SJCRH30 (cell line): ENCODE data around the gene HCRTR1. TPM values are rescaled to one million over a fixed set of nuclear protein-coding genes. Genes with fewer than 3 reads are reported as not detected.

ENCODE experiments used
- DNase-seq, 2 experiments: peaks; one replicate each; pipeline ENCODE4 v3.0.0-alpha.2; 2015 to 2020
- H3K27ac ChIP-seq: fragments of 250-450 bp; sonication (Bioruptor Pico); 2 replicates; pipeline ENCODE4 v1.5.1; 2020; ENCODE audit warnings: mild to moderate bottlenecking, moderate library complexity
- H3K27me3 ChIP-seq: fragments of 250-450 bp; sonication (Bioruptor Pico); 2 replicates; pipeline ENCODE4 v1.5.1; 2020; ENCODE audit warnings: mild to moderate bottlenecking, moderate library complexity
- H3K36me3 ChIP-seq: fragments of 250-450 bp; sonication (Bioruptor Pico); 2 replicates; pipeline ENCODE4 v1.5.1; 2020; ENCODE audit warnings: mild to moderate bottlenecking, moderate library complexity
- H3K4me1 ChIP-seq: fragments of 250-450 bp; sonication (Bioruptor Pico); 2 replicates; pipeline ENCODE4 v1.5.1; 2020; ENCODE audit warnings: mild to moderate bottlenecking, moderate library complexity
- H3K4me3 ChIP-seq: fragments of 250-450 bp; sonication (Bioruptor Pico); 2 replicates; pipeline ENCODE4 v1.5.1; 2020; ENCODE audit warnings: mild to moderate bottlenecking, moderate library complexity
- H3K9me3 ChIP-seq: fragments of 250-450 bp; sonication (Bioruptor Pico); replicated peaks from 2 replicates; pipeline ENCODE4 v1.5.1; 2020; ENCODE audit warnings: mild to moderate bottlenecking, moderate library complexity
- total RNA-seq: library from RNA; depleted of rRNA; stranded (reverse); fragments of >200 nt; shearing (Covaris generic); gene quantifications from 2 replicates; pipeline ENCODE4 v1.2.3, GENCODE V29; 2014

Gene HCRTR1
- total RNA-seq, 1 experiment from 2014 or later, result not detected

GRCh38 chr1:31602081-31602480 is 15.4 kb upstream of the HCRTR1 start:
- no peaks in the 10 kb centered on the region for H3K36me3 ChIP-seq
- H3K4me3 ChIP-seq, result no peak overlapping the region
- no peak overlapping the region for H3K27ac ChIP-seq
- no peaks in the 10 kb centered on the region for H3K4me1 ChIP-seq
- H3K27me3 ChIP-seq, result no peaks in the 10 kb centered on the region; the same call in 1 of the 2 replicates
- no peaks in the 10 kb centered on the region for H3K9me3 ChIP-seq
- DNase-seq, result no peak

GRCh38 chr1:31605908-31606427 is 11.5 kb upstream of the HCRTR1 start:
- no peak for DNase-seq
- Histone ChIP-seq H3K4me1 (no peaks in the 10 kb centered on the region), H3K27ac (no peak overlapping the region)

DNA sequence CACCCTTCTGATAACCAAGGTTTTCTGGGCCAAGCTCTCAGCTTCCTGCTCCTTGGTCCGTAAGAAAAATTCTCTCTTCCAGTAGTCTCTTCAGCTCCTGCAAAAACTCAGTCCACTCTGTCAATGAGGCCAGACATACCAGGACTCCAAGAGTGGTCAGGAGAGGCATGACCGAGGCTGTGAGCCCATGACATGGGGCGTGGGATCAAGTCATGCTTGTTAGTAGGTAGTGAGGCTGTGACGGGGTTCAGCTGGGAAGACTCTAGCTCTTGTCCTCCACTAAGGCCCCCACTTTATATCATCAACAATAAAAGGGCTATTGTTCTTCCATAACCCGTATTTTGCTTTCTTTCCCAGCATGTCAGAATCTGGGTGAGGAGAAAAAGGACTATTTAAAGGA is 10.1 kb upstream of the HCRTR1 start:
- Histone ChIP-seq H3K4me1 (no peaks in the 10 kb centered on the region), H3K36me3 (no peaks in the 10 kb centered on the region), H3K9me3 (no peaks in the 10 kb centered on the region), H3K4me3 (no peak overlapping the region), H3K27ac (no peak overlapping the region), H3K27me3 (no peaks in the 10 kb centered on the region)
- DNase-seq, result no peak

More at GRCh38 chr1:31605908-31606427, 11.5 kb upstream of the HCRTR1 start:
- Histone ChIP-seq H3K36me3 (no peaks in the 10 kb centered on the region), H3K9me3 (no peaks in the 10 kb centered on the region), H3K4me3 (no peak overlapping the region), H3K27me3 (no peaks in the 10 kb centered on the region; the same call in 1 of the 2 replicates)

- no peak for DNase-seq
- H3K36me3 ChIP-seq, result no peaks in the 10 kb centered on the region
- no peak overlapping the region for H3K27ac ChIP-seq
- 0 out of 2 replicates have a peak, but pooled peaks cover 4% of the 10 kb centered on the region for H3K27me3 ChIP-seq
- no peaks in the 10 kb centered on the region for H3K4me1 ChIP-seq
- no peak overlapping the region for H3K4me3 ChIP-seq
- H3K9me3 ChIP-seq, result no peaks in the 10 kb centered on the region
Measured at GRCh38 chr1:31609514-31610118, 7.9 kb upstream of the HCRTR1 start.

- no peak for DNase-seq
- Histone ChIP-seq H3K36me3 (no peaks in the 10 kb centered on the region), H3K4me3 (no peak overlapping the region), H3K27me3 (peaks cover 18% of the 10 kb centered on the region; the same call in 1 of the 2 replicates), H3K27ac (no peak overlapping the region), H3K9me3 (no peaks in the 10 kb centered on the region), H3K4me1 (no peaks in the 10 kb centered on the region)
Measured at GRCh38 chr1:31614414-31615005, 3.0 kb upstream of the HCRTR1 start.

- Histone ChIP-seq H3K27ac (no peak overlapping the region), H3K27me3 (peaks cover 18% of the 10 kb centered on the region; the same call in 1 of the 2 replicates), H3K36me3 (no peaks in the 10 kb centered on the region), H3K4me1 (no peaks in the 10 kb centered on the region), H3K9me3 (no peaks in the 10 kb centered on the region), H3K4me3 (no peak overlapping the region)
- DNase-seq, result no peak
Measured at GRCh38 chr1:31615414-31615813, 2.1 kb upstream of the HCRTR1 start.

DNA sequence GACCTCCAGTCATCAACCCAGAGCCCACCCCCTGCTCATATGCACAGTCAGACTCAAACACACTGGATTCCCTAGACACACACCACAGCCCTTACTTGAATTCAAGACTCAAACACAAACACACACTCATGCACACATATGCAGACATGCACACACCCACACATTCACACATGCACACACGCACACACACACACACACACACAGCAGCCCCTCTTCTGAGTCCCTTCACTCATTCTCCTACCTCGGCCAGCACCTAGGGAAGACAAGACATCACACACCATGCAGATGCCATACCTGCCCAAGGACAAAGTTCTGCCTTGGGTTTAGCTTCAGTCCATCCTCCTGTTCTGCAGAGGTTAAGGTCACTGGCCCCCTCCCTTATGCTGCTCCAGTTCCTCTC is 1.6 kb upstream of the HCRTR1 start:
- Histone ChIP-seq H3K27me3 (peaks cover 18% of the 10 kb centered on the region; the same call in 1 of the 2 replicates), H3K27ac (no peak overlapping the region), H3K4me3 (no peak overlapping the region), H3K36me3 (no peaks in the 10 kb centered on the region), H3K4me1 (no peaks in the 10 kb centered on the region), H3K9me3 (no peaks in the 10 kb centered on the region)
- no peak for DNase-seq

DNA sequence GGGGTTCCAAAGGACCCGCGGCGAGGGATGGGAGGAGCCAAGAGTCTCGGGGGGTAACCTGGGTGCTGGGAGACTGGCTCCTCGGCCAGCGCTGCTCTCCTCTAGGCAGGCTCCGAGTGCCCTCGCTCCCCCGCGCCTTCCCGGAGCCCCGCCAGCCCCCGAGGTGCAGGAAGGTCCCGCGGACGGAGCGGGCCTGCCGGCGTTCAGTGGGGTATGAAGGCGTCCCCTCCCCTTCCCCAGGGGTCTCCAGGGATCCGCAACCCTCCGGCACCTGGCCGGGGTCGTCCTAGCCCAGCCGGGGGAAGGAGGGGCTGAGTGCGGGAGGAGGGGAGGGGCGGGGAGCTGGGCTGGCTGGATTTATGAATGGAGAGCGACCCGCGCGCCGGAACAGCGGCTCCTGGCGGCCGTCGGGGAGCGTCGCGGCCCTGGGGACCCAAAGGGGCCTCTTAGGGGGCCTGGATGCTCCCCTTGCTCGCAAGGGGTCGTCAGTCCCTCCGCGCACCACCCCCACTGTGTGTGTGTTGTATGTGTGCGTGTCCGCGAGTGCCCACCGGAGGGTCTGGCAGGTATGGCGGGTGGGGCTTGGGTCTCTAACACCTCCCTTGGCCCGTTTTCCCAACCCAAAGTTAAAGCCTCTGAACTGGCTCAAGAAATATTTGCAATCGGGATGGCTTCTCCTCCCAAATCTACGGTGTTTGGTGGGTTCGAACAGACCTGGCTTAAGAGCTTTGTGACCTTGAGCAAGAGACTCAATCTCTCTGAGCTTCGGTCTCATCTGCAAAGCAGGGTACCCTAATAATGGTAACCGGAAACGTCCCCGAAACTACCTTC is 642 bp downstream of the HCRTR1 start:
- Histone ChIP-seq H3K4me1 (no peaks in the 10 kb centered on the region), H3K27ac (no peak overlapping the region), H3K9me3 (no peaks in the 10 kb centered on the region), H3K36me3 (no peaks in the 10 kb centered on the region), H3K27me3 (peaks cover 18% of the 10 kb centered on the region; the same call in 1 of the 2 replicates), H3K4me3 (peak overlapping the region; percentile 47)
- DNase-seq, result peak; percentile 48 to 63

- Histone ChIP-seq H3K4me3 (no peak overlapping the region), H3K36me3 (no peaks in the 10 kb centered on the region), H3K9me3 (no peaks in the 10 kb centered on the region), H3K27me3 (peaks cover 18% of the 10 kb centered on the region; the same call in 1 of the 2 replicates), H3K27ac (no peak overlapping the region), H3K4me1 (no peaks in the 10 kb centered on the region)
- DNase-seq, result no peak
Measured at GRCh38 chr1:31618916-31619846, 1.7 kb downstream of the HCRTR1 start.

- Histone ChIP-seq H3K36me3 (no peaks in the 10 kb centered on the region), H3K9me3 (no peaks in the 10 kb centered on the region), H3K4me1 (no peaks in the 10 kb centered on the region; the same call in 1 of the 2 replicates), H3K4me3 (no peak overlapping the region), H3K27me3 (peaks cover 8% of the 10 kb centered on the region; the same call in 1 of the 2 replicates), H3K27ac (no peak overlapping the region)
- no peak for DNase-seq
Measured at GRCh38 chr1:31620631-31621497, 3.4 kb downstream of the HCRTR1 start.

GRCh38 chr1:31621498-31621820 is 4.0 kb downstream of the HCRTR1 start:
- DNase-seq, result no peak
- Histone ChIP-seq H3K9me3 (no peaks in the 10 kb centered on the region), H3K36me3 (no peaks in the 10 kb centered on the region), H3K4me1 (peaks cover 4% of the 10 kb centered on the region; the same call in 1 of the 2 replicates), H3K4me3 (no peak overlapping the region), H3K27me3 (0 out of 2 replicates have a peak, but pooled peaks cover 8% of the 10 kb centered on the region), H3K27ac (no peak overlapping the region)

DNA sequence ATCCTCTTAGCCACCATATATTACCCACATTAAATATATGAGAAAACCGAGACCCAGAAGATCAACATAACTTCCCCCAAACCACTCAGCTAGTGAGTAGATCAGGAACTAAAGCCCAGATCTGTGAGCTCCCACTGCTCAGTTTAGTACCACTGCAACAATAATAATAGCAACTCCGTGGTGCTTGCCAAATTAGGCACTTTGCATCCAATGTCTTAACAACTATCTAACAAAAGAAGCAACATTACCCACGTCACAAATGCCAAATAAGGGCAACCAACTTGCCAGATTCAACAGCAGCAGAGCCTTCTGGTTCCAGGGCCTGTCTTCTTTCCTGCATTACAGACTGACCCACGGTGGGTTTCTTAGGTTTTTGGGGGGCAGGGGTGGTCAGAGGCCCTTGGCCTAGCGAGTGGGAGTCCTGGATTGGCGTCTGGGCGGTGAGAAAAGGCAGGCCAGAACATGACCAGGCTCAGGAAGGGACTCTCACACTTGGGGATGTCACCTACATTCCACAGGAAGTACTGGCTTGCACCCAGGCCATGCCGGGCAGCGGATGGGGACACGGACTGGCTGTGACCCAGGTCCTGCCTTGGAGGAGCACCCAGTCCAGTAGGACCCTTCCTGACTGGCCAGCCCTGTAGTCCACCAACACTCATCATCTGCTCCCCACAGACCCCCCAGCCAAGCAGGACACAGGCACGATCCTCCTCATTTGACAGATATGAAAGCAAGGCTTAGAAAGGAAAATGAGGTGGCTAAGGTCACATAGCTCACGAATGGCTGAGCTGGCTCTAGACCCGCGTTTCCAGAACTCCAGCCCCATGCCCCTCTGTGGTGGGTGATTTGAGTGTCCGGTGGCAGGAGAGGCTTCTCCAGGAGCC is 4.6 kb downstream of the HCRTR1 start:
- H3K4me3 ChIP-seq, result no peak overlapping the region
- H3K27ac ChIP-seq, result no peak overlapping the region
- H3K36me3 ChIP-seq, result no peaks in the 10 kb centered on the region
- no peaks in the 10 kb centered on the region for H3K9me3 ChIP-seq
- peaks cover 5% of the 10 kb centered on the region; the same call in 1 of the 2 replicates for H3K4me1 ChIP-seq
- no peak for DNase-seq
- 0 out of 2 replicates have a peak, but pooled peaks cover 2% of the 10 kb centered on the region for H3K27me3 ChIP-seq
